ENCODE results near the gene ME3.

- TF ChIP-seq SUZ12 (IDR thresholded peaks at IDR 0.05; ENCODE audit: extremely low read depth, insufficient read depth, insufficient read length): no peak
- TF ChIP-seq ZNF274 (IDR thresholded peaks at IDR 0.05; ENCODE audit: low read depth, low read length): no peak
Observed at GRCh38 chr11:86463955-86464354, 208.5 kb downstream of the ME3 start.
